Neuronal stem cell (in vitro differentiated cells): ENCODE results near the gene HERC6.
"Not testable (repeated sequence)": the region's sequence is repeated elsewhere in the genome, so short reads cannot be mapped to it uniquely, and the experiment has no call there.

Source experiments
- DNase-seq: peaks from one replicate; pipeline ENCODE4 v3.0.0-alpha.2; 2013; ENCODE audit warnings: low spot score
- H2AFZ ChIP-seq: one replicate; pipeline ENCODE4 v1.6.1; 2013; ENCODE audit warnings: mild to moderate bottlenecking, low read length, inconsistent platforms
- H2AK5ac ChIP-seq: 2 replicates; pipeline ENCODE4 v1.6.1; 2013; ENCODE audit warnings: low read depth, mild to moderate bottlenecking, inconsistent platforms, low read length, moderate library complexity, mixed read lengths
- H2BK120ac ChIP-seq: 2 replicates; pipeline ENCODE4 v1.6.1; 2013; ENCODE audit warnings: low read depth, mild to moderate bottlenecking, inconsistent platforms, low read length, moderate library complexity, mixed read lengths
- H2BK12ac ChIP-seq: one replicate; pipeline ENCODE4 v1.6.1; 2013; ENCODE audit warnings: low read length, inconsistent platforms
- H2BK15ac ChIP-seq: 2 replicates; pipeline ENCODE4 v1.6.1; 2013; ENCODE audit warnings: mild to moderate bottlenecking, low read length, inconsistent platforms, mixed read lengths
- H2BK5ac ChIP-seq: one replicate; pipeline ENCODE4 v1.6.1; 2013; ENCODE audit warnings: inconsistent platforms, mild to moderate bottlenecking, low read length, moderate library complexity
- H3K14ac ChIP-seq: one replicate; pipeline ENCODE4 v1.6.1; 2013; ENCODE audit warnings: low read length, inconsistent platforms
- H3K18ac ChIP-seq: 2 replicates; pipeline ENCODE4 v1.6.1; 2013; ENCODE audit warnings: low read length, inconsistent platforms
- H3K23ac ChIP-seq: 2 replicates; pipeline ENCODE4 v1.6.1; 2013; ENCODE audit warnings: low read depth, mild to moderate bottlenecking, mixed read lengths, low read length, inconsistent platforms; ENCODE audit not compliant: poor library complexity
- H3K27ac ChIP-seq: replicated peaks from 3 replicates; pipeline ENCODE4 v1.5.1; 2013; ENCODE audit warnings: low read length, inconsistent platforms
- H3K27me3 ChIP-seq, 3 experiments: 2 replicates each; pipeline ENCODE4 v1.6.1; 2013; ENCODE audit warnings: low read length in 3 of 3, mild to moderate bottlenecking in 2 of 3, inconsistent platforms in 1 of 3, low read depth in 1 of 3, mixed read lengths in 1 of 3, moderate library complexity in 1 of 3; ENCODE audit not compliant: control insufficient read depth in 3 of 3, insufficient read depth in 3 of 3
- H3K36me3 ChIP-seq, 2 donors: replicated peaks in 1 of 2; 2 replicates each; pipeline ENCODE4 v1.6.1; 2013; ENCODE audit warnings: low read length in 2 of 2; ENCODE audit not compliant: control insufficient read depth in 2 of 2, insufficient read depth in 2 of 2
- H3K4ac ChIP-seq: 2 replicates; pipeline ENCODE4 v1.6.1; 2013; ENCODE audit warnings: inconsistent platforms, mild to moderate bottlenecking, low read length, moderate library complexity
- H3K4me1 ChIP-seq, 2 donors: 1 replicate in 1 of 2; 2 replicates in 1 of 2; pipeline ENCODE4 v1.6.1; 2013; ENCODE audit warnings: low read length in 2 of 2, low read depth in 1 of 2; ENCODE audit not compliant: control insufficient read depth in 2 of 2, insufficient read depth in 1 of 2
- H3K4me2 ChIP-seq: one replicate; pipeline ENCODE4 v1.6.1; 2013; ENCODE audit warnings: mild to moderate bottlenecking, low read length, inconsistent platforms; ENCODE audit not compliant: insufficient read depth, poor library complexity, severe bottlenecking
- H3K4me3 ChIP-seq, 2 donors: 2 replicates each; pipeline ENCODE4 v1.5.1; 2013; ENCODE audit warnings: low read length in 2 of 2, mild to moderate bottlenecking in 2 of 2, inconsistent platforms in 1 of 2, moderate library complexity in 1 of 2
- H3K79me1 ChIP-seq: one replicate; pipeline ENCODE4 v1.6.1; 2013; ENCODE audit warnings: low read depth, mild to moderate bottlenecking, inconsistent platforms, low read length, moderate library complexity
- H3K9ac ChIP-seq: one replicate; pipeline ENCODE4 v1.6.1; 2013; ENCODE audit warnings: mild to moderate bottlenecking, low read depth, low read length, inconsistent platforms; ENCODE audit not compliant: poor library complexity
- H3K9me3 ChIP-seq, 2 donors: replicated peaks in 1 of 2; 2 replicates each; pipeline versions ENCODE3 to v1.6.1; 2013; ENCODE audit warnings: low read length in 2 of 2, mild to moderate bottlenecking in 2 of 2, inconsistent platforms in 1 of 2, low read depth in 1 of 2, mixed read lengths in 1 of 2, moderate library complexity in 1 of 2; ENCODE audit not compliant: control insufficient read depth in 2 of 2, insufficient read depth in 1 of 2
- H4K8ac ChIP-seq: one replicate; pipeline ENCODE4 v1.6.1; 2013; ENCODE audit warnings: low read depth, mild to moderate bottlenecking, inconsistent platforms, low read length, moderate library complexity
- H4K91ac ChIP-seq: one replicate; pipeline ENCODE4 v1.6.1; 2013; ENCODE audit warnings: low read length, low read depth, mild to moderate bottlenecking, inconsistent platforms; ENCODE audit not compliant: poor library complexity
- WGBS, 2 donors: extraction: QIAGEN DNeasy Blood & Tissue Kit; methylation state at CpG; one replicate each; pipeline ENCODE4 v1.1.7; 2013; ENCODE audit warnings: missing lambda C conversion rate in 2 of 2, mixed read lengths in 1 of 2; ENCODE audit not compliant: insufficient read length in 2 of 2, insufficient replicate concordance in 1 of 2; ENCODE audit errors: extremely low coverage in 2 of 2; 5-methylcytosine and 5-hydroxymethylcytosine counted together

Gene HERC6

GRCh38 chr4:88359558-88359957, 19.1 kb upstream of the HERC6 start:
- no peak overlapping the region for H3K18ac ChIP-seq
- no peak overlapping the region for H3K9ac ChIP-seq
- no peak overlapping the region for H2BK15ac ChIP-seq
- no peak overlapping the region for H2AK5ac ChIP-seq
- no CpG with 5 or more reads among the region's 10 CpGs for WGBS, 2 donors
- no peak overlapping the region for H3K23ac ChIP-seq
- H4K91ac ChIP-seq, result no peak overlapping the region
- H3K4me1 ChIP-seq, result no peaks in the 10 kb centered on the region
- H3K27me3 ChIP-seq, result no peaks in the 10 kb centered on the region
- H3K14ac ChIP-seq, result no peak overlapping the region
- no peak overlapping the region for H3K4ac ChIP-seq
- H3K27ac ChIP-seq, result no peak overlapping the region
- H3K4me2 ChIP-seq, result no peak overlapping the region
- no peak overlapping the region for H2AFZ ChIP-seq
- H3K4me3 ChIP-seq, result no peak overlapping the region
- no peak overlapping the region for H2BK12ac ChIP-seq
- DNase-seq, result no peak
- no peaks in the 10 kb centered on the region for H3K79me1 ChIP-seq
- H2BK120ac ChIP-seq, result no peak overlapping the region
- peaks cover 0 to 4% of the 10 kb centered on the region in 2 donors for H3K9me3 ChIP-seq
- no peak overlapping the region for H2BK5ac ChIP-seq
- no peaks in the 10 kb centered on the region for H3K36me3 ChIP-seq
- no peak overlapping the region for H4K8ac ChIP-seq

- WGBS, 2 donors, result no CpG with 5 or more reads among the region's 7 CpGs
- Histone ChIP-seq H3K14ac (no peak overlapping the region), H3K4me2 (no peak overlapping the region), H2BK120ac (no peak overlapping the region), H3K18ac (no peak overlapping the region), H3K9ac (no peak overlapping the region), H3K4me3 (no peak overlapping the region), H3K27ac (no peak overlapping the region), H3K36me3 (no peaks in the 10 kb centered on the region), H2BK15ac (no peak overlapping the region), H2AFZ (no peak overlapping the region), H3K23ac (no peak overlapping the region), H2AK5ac (no peak overlapping the region), H4K8ac (no peak overlapping the region), H3K27me3 (no peaks in the 10 kb centered on the region), H3K9me3 (peaks cover 0 to 4% of the 10 kb centered on the region in 2 donors), H3K4me1 (no peaks in the 10 kb centered on the region), H4K91ac (no peak overlapping the region), H2BK12ac (no peak overlapping the region), H3K4ac (no peak overlapping the region), H2BK5ac (no peak overlapping the region), H3K79me1 (no peaks in the 10 kb centered on the region)
- no peak for DNase-seq
These were observed 18.4 kb upstream of the HERC6 start for GRCh38 chr4:88360256-88360655.

DNA sequence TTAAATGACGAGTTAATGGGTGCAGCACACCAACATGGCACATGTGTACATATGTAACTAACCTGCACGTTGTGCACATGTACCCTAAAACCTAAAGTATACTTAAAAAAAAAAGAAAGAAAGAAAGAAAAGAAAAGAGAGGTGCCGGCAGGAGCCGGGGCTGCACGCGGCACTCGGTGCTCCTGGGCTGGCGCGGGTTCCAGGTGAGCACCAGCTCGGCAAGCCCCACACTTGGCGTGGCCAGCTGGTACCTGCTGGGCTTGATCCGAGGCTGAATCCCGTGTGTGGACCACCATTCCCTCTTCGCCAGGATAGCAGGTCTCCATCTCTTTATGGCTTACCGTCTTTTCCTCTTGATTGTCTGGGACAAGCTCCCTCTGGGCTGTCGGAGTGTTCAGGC, 17.9 kb upstream of the HERC6 start:
- H3K4ac ChIP-seq, result no peak overlapping the region
- H4K8ac ChIP-seq, result no peak overlapping the region
- H3K4me1 ChIP-seq, result no peaks in the 10 kb centered on the region
- no peak overlapping the region for H3K4me3 ChIP-seq
- H3K18ac ChIP-seq, result no peak overlapping the region
- WGBS, 2 donors, result no CpG with 5 or more reads among the region's 16 CpGs
- H3K27me3 ChIP-seq, result no peaks in the 10 kb centered on the region
- no peak overlapping the region for H3K9ac ChIP-seq
- DNase-seq, result no peak
- no peak overlapping the region for H2BK5ac ChIP-seq
- no peak overlapping the region for H2BK12ac ChIP-seq
- H3K23ac ChIP-seq, result no peak overlapping the region
- no peaks in the 10 kb centered on the region for H3K79me1 ChIP-seq
- H4K91ac ChIP-seq, result no peak overlapping the region
- no peak overlapping the region for H2BK15ac ChIP-seq
- peaks cover 0 to 4% of the 10 kb centered on the region in 2 donors for H3K9me3 ChIP-seq
- H2AK5ac ChIP-seq, result no peak overlapping the region
- no peaks in the 10 kb centered on the region for H3K36me3 ChIP-seq
- H2BK120ac ChIP-seq, result no peak overlapping the region
- no peak overlapping the region for H3K27ac ChIP-seq
- no peak overlapping the region for H3K14ac ChIP-seq
- H2AFZ ChIP-seq, result no peak overlapping the region
- no peak overlapping the region for H3K4me2 ChIP-seq

GRCh38 chr4:88361217-88361773, 17.4 kb upstream of the HERC6 start:
- not testable (repeated sequence) for H3K14ac ChIP-seq, H3K79me1 ChIP-seq
- H2AFZ ChIP-seq, result peak overlapping the region; percentile 22

More at GRCh38 chr4:88361217-88361773, 17.4 kb upstream of the HERC6 start:
- WGBS, 2 donors, result no CpG with 5 or more reads among the region's 18 CpGs
- H2BK15ac ChIP-seq, H3K36me3 ChIP-seq, H2AK5ac ChIP-seq, H3K9ac ChIP-seq, H3K4me1 ChIP-seq, H3K9me3 ChIP-seq, H3K27ac ChIP-seq, H3K27me3 ChIP-seq, H4K8ac ChIP-seq, H3K4ac ChIP-seq, H3K18ac ChIP-seq, H3K4me2 ChIP-seq, H2BK5ac ChIP-seq, H2BK120ac ChIP-seq, H3K4me3 ChIP-seq, H2BK12ac ChIP-seq, H3K23ac ChIP-seq, H4K91ac ChIP-seq, DNase-seq: not testable (repeated sequence)
